Upper lobe of right lung (tissue), 1 donor: ENCODE results near the gene LRRK1. TPM values are rescaled to one million over a fixed set of nuclear protein-coding genes. Genes with fewer than 3 reads are reported as not detected.

Experiments used
- ATAC-seq: fragments of 200-7000 bp; cut with Tn5 transposase; one replicate; pipeline ENCODE4 v1.9.1; 2020; ENCODE audit warnings: mild to moderate bottlenecking, moderate library complexity
- DNase-seq: peaks from one replicate; pipeline ENCODE4 v3.0.0-alpha.2; 2020
- H3K27ac ChIP-seq: fragments of 200-600 bp; one replicate; pipeline ENCODE4 v1.8.0; 2022
- H3K27me3 ChIP-seq: fragments of 200-600 bp; one replicate; pipeline ENCODE4 v1.8.0; 2022; ENCODE audit warnings: mild to moderate bottlenecking
- H3K36me3 ChIP-seq: fragments of 200-600 bp; one replicate; pipeline ENCODE4 v1.8.0; 2022
- H3K4me1 ChIP-seq: fragments of 200-600 bp; one replicate; pipeline ENCODE4 v1.8.0; 2022
- H3K4me3 ChIP-seq: fragments of 200-600 bp; one replicate; pipeline ENCODE4 v1.8.0; 2022; ENCODE audit warnings: mild to moderate bottlenecking
- H3K9me3 ChIP-seq: fragments of 200-600 bp; one replicate; pipeline ENCODE4 v1.8.0; 2022
- intact Hi-C: fragments of 100-400 bp; cut with DNase I; formaldehyde crosslinking; loops from one replicate; pipeline ENCODE4 v1.11.0; 2022
- total RNA-seq: library from RNA; stranded (reverse); fragmentation: NEBNext Ultra II Directional; extraction: Animal tissue kit (Norgen Biotek cat#: 25700); gene quantifications from one replicate; pipeline ENCODE4 v1.2.1, GENCODE V29; 2021
- TF ChIP-seq, protein P1 (sequence below): fragments of 200-600 bp; IDR thresholded peaks from one replicate; pipeline ENCODE4 v1.8.0; 2022; ENCODE audit warnings: antibody characterized with exemption
- donor health status: DM: no; HTN: yes; CAD: no; lungs with severe emphysema.

LRRK1 gene
- total RNA-seq, 1 donor from 2014 or later, result 22.6 TPM

DNA sequence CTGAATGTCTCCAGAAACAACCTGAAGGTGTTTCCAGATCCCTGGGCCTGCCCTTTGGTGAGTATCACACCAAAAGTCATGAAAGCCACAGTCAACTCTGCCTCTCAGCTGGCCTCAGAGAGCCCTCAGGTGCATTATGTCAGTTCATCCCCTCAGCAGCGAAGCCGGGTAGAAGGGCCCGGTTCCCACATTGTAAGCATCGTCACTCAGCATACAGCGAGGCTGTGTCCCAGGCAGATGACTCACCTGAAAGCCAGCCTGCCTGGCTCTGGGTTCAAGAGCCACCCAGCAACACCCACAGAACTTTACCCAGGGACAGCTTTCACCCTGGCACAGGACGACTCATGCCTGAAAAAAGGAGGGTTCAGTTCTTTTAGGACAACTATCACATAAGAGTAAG is 91.6 kb downstream of the LRRK1 start:
- Histone ChIP-seq H3K36me3 (peaks cover 3% of the 10 kb centered on the region), H3K27me3 (no peaks in the 10 kb centered on the region), H3K4me3 (no peak overlapping the region), H3K27ac (no peak overlapping the region), H3K9me3 (no peaks in the 10 kb centered on the region), H3K4me1 (peaks cover 16% of the 10 kb centered on the region)
- TF ChIP-seq, protein P1, sequence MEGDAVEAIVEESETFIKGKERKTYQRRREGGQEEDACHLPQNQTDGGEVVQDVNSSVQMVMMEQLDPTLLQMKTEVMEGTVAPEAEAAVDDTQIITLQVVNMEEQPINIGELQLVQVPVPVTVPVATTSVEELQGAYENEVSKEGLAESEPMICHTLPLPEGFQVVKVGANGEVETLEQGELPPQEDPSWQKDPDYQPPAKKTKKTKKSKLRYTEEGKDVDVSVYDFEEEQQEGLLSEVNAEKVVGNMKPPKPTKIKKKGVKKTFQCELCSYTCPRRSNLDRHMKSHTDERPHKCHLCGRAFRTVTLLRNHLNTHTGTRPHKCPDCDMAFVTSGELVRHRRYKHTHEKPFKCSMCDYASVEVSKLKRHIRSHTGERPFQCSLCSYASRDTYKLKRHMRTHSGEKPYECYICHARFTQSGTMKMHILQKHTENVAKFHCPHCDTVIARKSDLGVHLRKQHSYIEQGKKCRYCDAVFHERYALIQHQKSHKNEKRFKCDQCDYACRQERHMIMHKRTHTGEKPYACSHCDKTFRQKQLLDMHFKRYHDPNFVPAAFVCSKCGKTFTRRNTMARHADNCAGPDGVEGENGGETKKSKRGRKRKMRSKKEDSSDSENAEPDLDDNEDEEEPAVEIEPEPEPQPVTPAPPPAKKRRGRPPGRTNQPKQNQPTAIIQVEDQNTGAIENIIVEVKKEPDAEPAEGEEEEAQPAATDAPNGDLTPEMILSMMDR, result no peak
- no peak for ATAC-seq
- DNase-seq, result no peak
- intact Hi-C loops, result no loop called here

DNA sequence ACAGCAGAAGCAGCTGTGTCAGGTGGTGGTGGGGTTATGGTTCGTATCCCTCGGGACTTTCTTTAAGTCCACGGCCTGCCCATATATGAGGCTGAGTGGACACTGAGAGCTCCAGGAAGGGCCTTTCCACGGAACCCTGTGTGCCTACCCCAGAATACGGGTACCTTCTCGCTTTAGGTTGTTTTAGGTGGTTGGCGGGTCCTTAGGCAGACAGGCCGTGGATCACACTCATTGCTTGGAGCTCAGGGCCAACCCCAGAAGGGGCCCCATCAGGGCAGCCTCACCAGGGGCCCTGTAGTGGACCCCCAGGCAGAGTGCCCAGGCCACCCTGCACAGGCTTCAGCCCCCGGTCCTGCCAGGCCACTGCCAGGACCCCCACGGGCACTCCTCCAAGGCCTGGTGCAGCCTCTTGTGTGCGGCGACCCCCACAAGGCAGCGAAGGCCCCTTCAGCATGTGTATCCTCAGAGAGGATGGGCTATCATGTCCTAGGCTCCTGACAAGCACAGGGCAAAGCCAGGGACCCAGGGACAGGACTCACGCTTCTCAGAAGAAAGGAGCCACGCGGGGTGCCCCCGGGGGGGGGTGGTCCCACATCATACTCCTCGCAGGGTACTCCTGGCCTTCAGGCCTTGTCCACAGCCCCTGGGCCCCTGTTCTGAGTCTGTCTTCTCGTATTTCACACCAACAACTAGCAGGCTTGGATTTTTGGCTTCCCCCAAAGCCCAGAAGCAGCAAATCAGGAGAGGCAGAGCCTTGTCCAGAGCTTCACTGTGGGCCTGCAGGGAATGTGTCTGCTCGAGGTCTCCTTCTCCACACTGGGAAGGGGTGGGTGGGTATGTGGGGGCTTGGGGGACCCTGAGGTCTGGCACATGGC is 93.4 kb downstream of the LRRK1 start:
- H3K4me1 ChIP-seq, result peaks cover 12% of the 10 kb centered on the region
- no peak for DNase-seq
- H3K27me3 ChIP-seq, result no peaks in the 10 kb centered on the region
- H3K27ac ChIP-seq, result no peak overlapping the region
- H3K36me3 ChIP-seq, result peaks cover 14% of the 10 kb centered on the region
- no peaks in the 10 kb centered on the region for H3K9me3 ChIP-seq
- H3K4me3 ChIP-seq, result no peak overlapping the region
- no peak for ATAC-seq
- intact Hi-C loops, result no loop called here
- TF ChIP-seq, protein P1, result no peak

DNA sequence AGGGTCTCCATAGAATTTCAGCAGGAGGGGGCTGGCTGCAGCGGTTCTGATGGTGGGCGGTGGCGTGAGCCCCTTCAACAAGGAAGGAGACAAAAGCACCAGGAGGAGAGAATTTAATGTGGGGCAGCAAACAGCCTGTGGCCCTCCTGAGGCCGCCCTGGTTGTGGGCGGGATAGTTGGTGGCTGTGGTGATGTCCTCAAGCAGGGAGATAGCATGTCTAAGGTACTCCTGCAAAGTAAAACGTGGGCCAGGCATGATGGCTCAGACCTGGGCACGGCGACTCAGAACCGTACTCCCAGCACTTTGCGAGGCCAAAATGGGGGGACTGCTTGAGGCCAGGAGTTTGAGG is 94.0 kb downstream of the LRRK1 start:
- H3K9me3 ChIP-seq, result no peaks in the 10 kb centered on the region
- intact Hi-C loops, result no loop called here
- peaks cover 11% of the 10 kb centered on the region for H3K4me1 ChIP-seq
- H3K27ac ChIP-seq, result no peak overlapping the region
- peaks cover 14% of the 10 kb centered on the region for H3K36me3 ChIP-seq
- DNase-seq (no peak), ATAC-seq (no peak)
- TF ChIP-seq, protein P1, result no peak
- no peaks in the 10 kb centered on the region for H3K27me3 ChIP-seq
- H3K4me3 ChIP-seq, result no peak overlapping the region

DNA sequence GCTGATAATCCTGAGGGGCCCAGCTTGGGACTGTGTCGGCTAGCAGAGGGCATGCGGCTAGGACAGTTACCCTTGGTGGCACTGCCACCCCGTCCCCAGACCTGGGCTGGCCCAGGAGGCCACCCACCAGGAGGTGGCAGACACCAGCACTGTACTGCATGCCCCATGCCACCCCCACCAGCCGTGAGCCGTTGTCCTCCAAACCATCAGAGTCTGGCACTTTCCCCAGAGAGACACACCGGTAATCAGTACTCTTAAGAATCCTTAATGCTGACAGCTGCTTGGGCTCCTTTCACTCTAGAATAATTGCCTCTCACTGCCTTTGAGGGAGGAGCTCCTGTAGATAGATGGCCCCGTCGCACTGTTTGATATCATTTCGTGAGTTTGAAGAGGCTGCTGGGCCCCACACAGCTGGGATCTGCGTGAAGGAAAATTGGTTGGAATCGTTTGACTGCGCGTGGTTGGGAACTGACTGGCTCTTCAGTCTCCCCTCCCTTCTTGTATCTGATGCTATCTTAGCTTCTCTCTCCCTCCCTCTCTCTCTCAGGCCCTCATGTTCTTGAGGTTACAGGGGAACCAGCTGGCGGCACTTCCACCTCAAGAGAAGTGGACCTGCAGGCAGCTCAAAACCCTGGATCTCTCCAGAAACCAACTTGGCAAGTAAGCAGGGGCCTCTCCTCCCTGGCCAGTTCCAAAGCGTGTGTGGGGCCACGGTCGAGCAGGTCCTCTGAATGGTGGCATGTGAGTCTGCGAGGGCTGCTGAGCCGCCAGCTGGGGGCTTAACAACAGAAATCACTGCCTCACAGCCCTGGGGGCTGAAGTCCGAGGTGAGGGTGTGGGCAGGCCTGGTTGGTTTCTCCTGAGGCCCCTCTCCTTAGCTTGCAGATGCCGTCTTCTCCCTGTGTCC is 94.9 kb downstream of the LRRK1 start:
- intact Hi-C loops, result no loop called here
- peaks cover 16% of the 10 kb centered on the region for H3K4me1 ChIP-seq
- DNase-seq (no peak), ATAC-seq (no peak)
- no peaks in the 10 kb centered on the region for H3K27me3 ChIP-seq
- no peak overlapping the region for H3K4me3 ChIP-seq
- H3K27ac ChIP-seq, result no peak overlapping the region
- peaks cover 14% of the 10 kb centered on the region for H3K36me3 ChIP-seq
- TF ChIP-seq, protein P1, result no peak
- no peaks in the 10 kb centered on the region for H3K9me3 ChIP-seq

DNA sequence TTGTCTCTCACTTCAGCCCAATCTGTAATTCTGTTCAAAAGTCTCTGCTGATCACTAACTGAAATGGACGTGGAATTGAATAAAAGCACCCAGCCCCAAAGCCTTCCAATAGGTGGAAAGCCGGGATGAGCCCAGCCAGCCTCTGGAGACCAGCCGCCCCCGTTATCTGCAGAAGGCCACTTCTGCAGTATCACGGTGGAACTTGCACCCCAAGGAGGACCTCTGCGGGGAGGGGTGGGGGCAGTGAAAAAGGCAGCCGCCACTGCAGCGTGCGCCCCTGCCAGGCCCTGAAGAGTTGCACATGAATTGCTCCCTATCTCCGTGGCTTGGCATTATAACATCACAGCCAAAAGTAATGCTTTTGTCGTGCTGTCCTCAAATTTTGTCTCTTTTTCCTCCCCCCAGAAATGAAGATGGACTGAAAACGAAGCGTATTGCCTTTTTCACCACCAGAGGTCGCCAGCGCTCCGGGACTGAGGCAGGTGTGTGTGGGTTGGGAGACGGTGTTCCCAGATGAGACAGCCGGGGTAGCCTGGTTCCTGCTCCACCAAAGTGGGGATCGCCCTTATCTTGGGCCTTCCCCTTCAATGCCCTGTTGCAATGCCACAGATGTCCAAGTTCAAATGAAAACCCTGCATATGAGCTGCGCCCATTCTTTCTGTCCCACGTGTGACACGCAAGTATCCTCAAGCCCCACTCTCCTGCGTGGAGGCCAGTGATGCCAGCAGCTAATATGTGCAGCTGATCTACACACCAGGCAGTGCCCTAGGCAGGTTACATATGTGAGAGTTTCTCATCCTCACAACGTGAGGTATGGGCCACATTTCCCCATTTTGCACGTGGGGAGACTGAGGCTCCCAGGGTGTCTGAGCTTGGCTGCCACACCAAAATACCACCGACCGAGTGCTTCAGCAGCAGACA is 96.0 kb downstream of the LRRK1 start:
- intact Hi-C loops, result no loop called here
- Histone ChIP-seq H3K27ac (no peak overlapping the region), H3K9me3 (no peaks in the 10 kb centered on the region), H3K4me3 (no peak overlapping the region), H3K4me1 (peaks cover 16% of the 10 kb centered on the region), H3K27me3 (no peaks in the 10 kb centered on the region), H3K36me3 (peaks cover 14% of the 10 kb centered on the region)
- TF ChIP-seq, protein P1, result peak; percentile 85
- DNase-seq, result peak; percentile 80
- ATAC-seq, result peak; percentile 84
